Prostate gland (tissue), 2 donors: ENCODE results near the gene LYRM4. TPM values are rescaled to one million over a fixed set of nuclear protein-coding genes. Genes with fewer than 3 reads are reported as not detected.

ENCODE experiments used
- DNase-seq: peaks from one replicate; pipeline ENCODE4 v3.0.0-alpha.2; 2019; ENCODE audit warnings: low spot score
- H3K27ac ChIP-seq, 2 donors: fragments of 200-600 bp; sonication (generic); 2 replicates each; pipeline ENCODE4 v1.5.1; 2017 to 2019
- H3K27me3 ChIP-seq: fragments of 200-600 bp; sonication (generic); replicated peaks from 2 replicates; pipeline ENCODE4 v1.5.1; 2019; ENCODE audit not compliant: insufficient read depth
- H3K36me3 ChIP-seq, 2 donors: fragments of 200-600 bp; sonication (generic); 1 replicate in 1 of 2; 2 replicates in 1 of 2; pipeline versions ENCODE4 v1.5.1 to v1.8.1; 2017 to 2019
- H3K4me1 ChIP-seq: fragments of 200-600 bp; sonication (generic); replicated peaks from 2 replicates; pipeline ENCODE4 v1.5.1; 2019
- H3K4me3 ChIP-seq, 2 donors: fragments of 200-600 bp; sonication (generic); 2 replicates each; pipeline ENCODE4 v1.5.1; 2017 to 2019
- H3K9me3 ChIP-seq: fragments of 200-600 bp; sonication (generic); 2 replicates; pipeline ENCODE4 v1.5.1; 2017
- POLR2A ChIP-seq: fragments of 450-650 bp; IDR thresholded peaks from one replicate; pipeline ENCODE4 v1.6.1; 2016; ENCODE audit warnings: antibody characterized with exemption, mild to moderate bottlenecking
- POLR2AphosphoS5 ChIP-seq: sonication (generic); formaldehyde crosslinking; IDR thresholded peaks from one replicate; pipeline ENCODE4 v1.6.1; 2017; ENCODE audit warnings: antibody characterized with exemption
- WGBS: methylation state at CpG from one replicate; pipeline ENCODE4 v1.1.5; 2018; 5-methylcytosine and 5-hydroxymethylcytosine counted together
- intact Hi-C: fragments of 100-400 bp; cut with DNase I; formaldehyde crosslinking; loops from one replicate; pipeline ENCODE4 v1.14.2; 2022
- total RNA-seq, 2 donors: library from RNA; depleted of rRNA; stranded (reverse); fragments of >200 nt; gene quantifications; one replicate each; pipeline ENCODE4 v1.1.0, GENCODE V29; 2016
- TF ChIP-seq, protein P1 (sequence below), 4 experiments: fragments of 200-600 bp in 2 of 4; fragments of 450-650 bp in 2 of 4; sonication (generic) in 2 of 4; IDR thresholded peaks; 1 replicate in 3 of 4; 2 replicates in 1 of 4; pipeline ENCODE4 v1.5.1; 2016 to 2019; ENCODE audit warnings: antibody characterized with exemption in 4 of 4, mild to moderate bottlenecking in 2 of 4, moderate library complexity in 2 of 4

The LYRM4 gene
- total RNA-seq, 2 donors from 2014 or later: 21.4 to 23.7 TPM

DNA sequence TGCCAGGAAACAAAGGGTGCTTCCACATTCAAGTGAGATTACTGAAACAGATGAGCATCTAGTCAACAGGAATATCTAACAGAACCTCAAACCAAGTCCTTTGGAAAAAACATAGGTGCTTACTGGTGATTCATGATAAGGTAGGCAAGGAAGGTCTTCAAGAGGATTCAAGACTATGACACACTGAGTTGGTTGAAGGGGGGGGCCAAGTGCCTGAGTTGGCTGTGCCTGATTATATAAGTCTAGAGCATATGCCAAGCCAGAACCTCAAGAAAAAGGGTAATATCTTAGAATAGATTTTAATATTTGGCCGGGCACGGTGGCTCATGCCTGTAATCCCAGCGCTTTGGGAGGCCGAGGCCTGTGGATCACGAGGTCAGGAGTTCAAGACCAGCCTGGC is 63.7 kb downstream of the LYRM4 start:
- intact Hi-C loops: no loop called here
- Histone ChIP-seq H3K4me1 (no peaks in the 10 kb centered on the region), H3K36me3 (no peaks in the 10 kb centered on the region), H3K4me3 (no peak overlapping the region), H3K9me3 (no peaks in the 10 kb centered on the region), H3K27me3 (no peaks in the 10 kb centered on the region), H3K27ac (no peak overlapping the region)
- WGBS: 94% methylated on average over 5 of the region's 5 CpGs
- TF ChIP-seq, protein P1, sequence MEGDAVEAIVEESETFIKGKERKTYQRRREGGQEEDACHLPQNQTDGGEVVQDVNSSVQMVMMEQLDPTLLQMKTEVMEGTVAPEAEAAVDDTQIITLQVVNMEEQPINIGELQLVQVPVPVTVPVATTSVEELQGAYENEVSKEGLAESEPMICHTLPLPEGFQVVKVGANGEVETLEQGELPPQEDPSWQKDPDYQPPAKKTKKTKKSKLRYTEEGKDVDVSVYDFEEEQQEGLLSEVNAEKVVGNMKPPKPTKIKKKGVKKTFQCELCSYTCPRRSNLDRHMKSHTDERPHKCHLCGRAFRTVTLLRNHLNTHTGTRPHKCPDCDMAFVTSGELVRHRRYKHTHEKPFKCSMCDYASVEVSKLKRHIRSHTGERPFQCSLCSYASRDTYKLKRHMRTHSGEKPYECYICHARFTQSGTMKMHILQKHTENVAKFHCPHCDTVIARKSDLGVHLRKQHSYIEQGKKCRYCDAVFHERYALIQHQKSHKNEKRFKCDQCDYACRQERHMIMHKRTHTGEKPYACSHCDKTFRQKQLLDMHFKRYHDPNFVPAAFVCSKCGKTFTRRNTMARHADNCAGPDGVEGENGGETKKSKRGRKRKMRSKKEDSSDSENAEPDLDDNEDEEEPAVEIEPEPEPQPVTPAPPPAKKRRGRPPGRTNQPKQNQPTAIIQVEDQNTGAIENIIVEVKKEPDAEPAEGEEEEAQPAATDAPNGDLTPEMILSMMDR (IDR thresholded peaks at IDR 0.05): no peak
- TF ChIP-seq POLR2AphosphoS5 (no peak), POLR2A (no peak)
- DNase-seq: no peak

- intact Hi-C loops: no loop called here
- no peak overlapping the region for H3K4me3 ChIP-seq
- TF ChIP-seq POLR2AphosphoS5: no peak
- no peak for TF ChIP-seq POLR2A
- TF ChIP-seq, protein P1 (IDR thresholded peaks at IDR 0.05): no peak
- 92% methylated on average over 11 of the region's 11 CpGs for WGBS
- no peak overlapping the region for H3K27ac ChIP-seq
- no peaks in the 10 kb centered on the region for H3K27me3 ChIP-seq
- no peaks in the 10 kb centered on the region for H3K36me3 ChIP-seq
- no peaks in the 10 kb centered on the region for H3K9me3 ChIP-seq
- H3K4me1 ChIP-seq: no peaks in the 10 kb centered on the region
- no peak for DNase-seq
Measured at GRCh38 chr6:5192135-5192794, 68.5 kb downstream of the LYRM4 start.

DNA sequence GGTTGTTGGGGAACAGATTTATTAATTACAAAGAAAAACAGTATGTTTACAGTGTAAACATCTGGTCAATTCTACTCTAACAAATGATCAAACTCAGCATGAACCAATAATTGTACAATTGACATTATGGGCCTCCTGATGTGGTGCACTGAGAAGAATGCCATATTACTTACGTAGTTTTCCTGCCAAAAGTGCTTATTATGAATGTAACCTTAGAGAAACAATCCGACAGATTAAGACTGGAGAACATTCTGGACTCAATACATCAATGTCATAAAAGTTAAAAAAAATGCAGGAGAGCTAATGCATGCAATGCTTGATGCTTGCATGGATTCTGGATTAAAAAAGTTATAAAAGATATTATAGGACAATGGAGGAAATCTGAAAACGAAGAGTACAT is 69.0 kb downstream of the LYRM4 start:
- no peak overlapping the region for H3K4me3 ChIP-seq
- TF ChIP-seq POLR2A (no peak), POLR2AphosphoS5 (no peak)
- TF ChIP-seq, protein P1 (IDR thresholded peaks at IDR 0.05): no peak
- H3K9me3 ChIP-seq: no peaks in the 10 kb centered on the region
- H3K4me1 ChIP-seq: no peaks in the 10 kb centered on the region
- DNase-seq: no peak
- WGBS: 91% methylated on average over 3 of the region's 3 CpGs
- H3K27me3 ChIP-seq: no peaks in the 10 kb centered on the region
- intact Hi-C loops: no loop called here
- H3K36me3 ChIP-seq: no peaks in the 10 kb centered on the region
- no peak overlapping the region for H3K27ac ChIP-seq

- no peak for DNase-seq
- no peak for TF ChIP-seq POLR2AphosphoS5
- no peak for TF ChIP-seq POLR2A
- TF ChIP-seq, protein P1 (IDR thresholded peaks at IDR 0.05): no peak
- no peaks in the 10 kb centered on the region for H3K9me3 ChIP-seq
- H3K27me3 ChIP-seq: no peaks in the 10 kb centered on the region
- intact Hi-C loops: no loop called here
- no peak overlapping the region for H3K27ac ChIP-seq
- no peaks in the 10 kb centered on the region for H3K36me3 ChIP-seq
- no peak overlapping the region for H3K4me3 ChIP-seq
- no peaks in the 10 kb centered on the region for H3K4me1 ChIP-seq
- WGBS: 95% methylated on average over 6 of the region's 6 CpGs
Measured at GRCh38 chr6:5191222-5191621, 69.5 kb downstream of the LYRM4 start.

DNA sequence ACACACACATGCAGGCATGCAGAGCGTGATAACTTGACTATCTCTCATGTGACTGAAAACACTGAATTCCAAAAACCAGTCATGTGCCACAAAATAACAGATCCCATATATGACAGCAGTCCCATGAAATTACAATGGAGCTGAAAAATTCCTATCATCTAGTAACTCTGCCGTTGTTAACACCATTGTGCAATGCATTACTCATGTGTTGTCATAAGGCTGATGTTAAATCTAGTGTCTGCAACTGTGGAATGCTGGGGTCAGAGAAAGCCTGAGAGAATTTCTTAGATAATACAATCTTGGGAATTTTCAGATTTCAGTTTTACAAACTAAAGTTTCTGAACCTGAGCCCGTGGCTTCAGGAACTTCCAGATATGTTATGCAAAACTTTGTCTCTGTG is 70.2 kb downstream of the LYRM4 start:
- H3K9me3 ChIP-seq: no peaks in the 10 kb centered on the region
- no peak overlapping the region for H3K27ac ChIP-seq
- DNase-seq: no peak
- H3K36me3 ChIP-seq: no peaks in the 10 kb centered on the region
- 76% methylated on average over 3 of the region's 3 CpGs for WGBS
- no peaks in the 10 kb centered on the region for H3K27me3 ChIP-seq
- intact Hi-C loops: no loop called here
- TF ChIP-seq, protein P1 (IDR thresholded peaks at IDR 0.05): no peak
- TF ChIP-seq POLR2A (no peak), POLR2AphosphoS5 (no peak)
- no peak overlapping the region for H3K4me3 ChIP-seq
- H3K4me1 ChIP-seq: no peaks in the 10 kb centered on the region
